K562 (cell line): ENCODE results near the gene PTPN13. TPM values are rescaled to one million over a fixed set of nuclear protein-coding genes. Genes with fewer than 3 reads are reported as not detected.

ENCODE experiments used
- ATAC-seq: fragments of 200-7000 bp; cut with Tn5 transposase; 3 replicates; pipeline ENCODE4 v1.9.1; 2020; ENCODE audit warnings: moderate library complexity
- BruUV-seq: library from RNA; stranded (reverse); fragments of 400-500 nt; replicated peaks from 2 replicates; lab custom pipeline; 2021; lab: Mats Ljungman, UMichigan
- CTCF ChIA-PET: fragments of 300-600 bp; formaldehyde crosslinking; extraction: SDS; loops from one replicate; lab custom pipeline; 2021; ENCODE audit warnings: low intra/inter-chr PET ratio; lab: Yijun Ruan, JAX
- POLR2A ChIA-PET: fragments of 300-600, 350-650 bp; sonication (Branson Sonifier 250); formaldehyde crosslinking; extraction: SDS; loops from one replicate; lab custom pipeline; 2021; ENCODE audit warnings: antibody characterized with exemption, inconsistent platforms; lab: Yijun Ruan, JAX
- DNase-seq, 4 experiments: peaks; one replicate each; pipeline versions ENCODE4 v3.0.0 to v3.0.0-alpha.2; 2011 to 2018; ENCODE audit warnings: low spot score in 3 of 4, mixed read lengths in 3 of 4; ENCODE audit errors: extremely low read depth in 1 of 4
- FAIRE-seq: peaks from 2 replicates; lab custom pipeline; 2011; peaks lifted over from hg19 to GRCh38; lab: Jason Lieb, UNC
- H2AFZ ChIP-seq: 2 replicates; pipeline ENCODE4 v1.6.0; 2011; ENCODE audit warnings: low read depth, low read length, control low read depth, inconsistent platforms
- H3K27ac ChIP-seq: fragments of 200-600 bp; 3 replicates; pipeline ENCODE4 v1.8.0; 2011; ENCODE audit warnings: low read depth, mild to moderate bottlenecking, control low read depth, inconsistent platforms, low read length, moderate library complexity, mixed read lengths; ENCODE audit errors: extremely low read depth
- H3K27me3 ChIP-seq, 2 experiments: fragments of 300-600 bp in 1 of 2; 2 replicates in 1 of 2; 3 replicates in 1 of 2; pipeline versions ENCODE4 v1.6.0 to v1.8.0; 2011; ENCODE audit warnings: inconsistent platforms in 2 of 2, low read length in 2 of 2, mild to moderate bottlenecking in 1 of 2, mixed read lengths in 1 of 2, moderate library complexity in 1 of 2; ENCODE audit not compliant: control insufficient read depth in 2 of 2, insufficient read depth in 2 of 2
- H3K36me3 ChIP-seq: fragments of 300-600 bp; 3 replicates; pipeline ENCODE4 v1.8.0; 2011; ENCODE audit warnings: mild to moderate bottlenecking, low read length, inconsistent platforms; ENCODE audit not compliant: control insufficient read depth, insufficient read depth
- H3K4me1 ChIP-seq, 2 experiments: fragments of 200-600 bp in 1 of 2; replicated peaks in 1 of 2; 2 replicates in 1 of 2; 3 replicates in 1 of 2; pipeline versions ENCODE4 v1.5.1 to v1.8.0; 2011; ENCODE audit warnings: inconsistent platforms in 2 of 2, low read length in 2 of 2, mild to moderate bottlenecking in 1 of 2, mixed read lengths in 1 of 2, moderate library complexity in 1 of 2; ENCODE audit not compliant: control insufficient read depth in 2 of 2, insufficient read depth in 2 of 2
- H3K4me2 ChIP-seq: 2 replicates; pipeline ENCODE4 v1.6.1; 2011; ENCODE audit warnings: low read length, control low read depth, inconsistent platforms, mixed read lengths; ENCODE audit not compliant: insufficient read depth
- H3K4me3 ChIP-seq: fragments of 200-600 bp; sonication (generic), shearing (Covaris generic); 2 replicates; pipeline ENCODE4 v1.5.1; 2016; ENCODE audit warnings: control low read depth, inconsistent platforms
- H3K79me2 ChIP-seq: fragments of 200-600 bp; 3 replicates; pipeline ENCODE4 v1.8.0; 2011; ENCODE audit warnings: low read length, inconsistent platforms; ENCODE audit not compliant: control insufficient read depth, insufficient read depth
- H3K9ac ChIP-seq, 2 experiments: 2 replicates each; pipeline versions ENCODE4 v1.6.0 to v1.6.1; 2011; ENCODE audit warnings: low read depth in 2 of 2, low read length in 2 of 2, control low read depth in 1 of 2, inconsistent platforms in 1 of 2, mild to moderate bottlenecking in 1 of 2, mixed read lengths in 1 of 2; ENCODE audit not compliant: insufficient read depth in 1 of 2
- H3K9me1 ChIP-seq: one replicate; pipeline ENCODE4 v1.6.0; 2011; ENCODE audit warnings: inconsistent platforms, mild to moderate bottlenecking, low read length, moderate library complexity; ENCODE audit not compliant: control insufficient read depth, insufficient read depth
- H3K9me3 ChIP-seq: replicated peaks from 2 replicates; pipeline ENCODE4 v1.5.1; 2011; ENCODE audit warnings: low read depth, low read length, inconsistent platforms; ENCODE audit not compliant: control insufficient read depth, insufficient read depth
- H4K20me1 ChIP-seq: replicated peaks from 2 replicates; pipeline ENCODE4 v1.6.1; 2011; ENCODE audit warnings: low read length, inconsistent platforms, mixed read lengths; ENCODE audit not compliant: control insufficient read depth, insufficient read depth
- DIDO1 ChIP-seq: fragments of 450-650 bp; IDR thresholded peaks from 2 replicates; pipeline ENCODE4 v1.6.1; 2016; ENCODE audit warnings: low read depth, missing biosample characterization, missing genetic modification characterization
- KLF6 ChIP-seq: fragments of 250-450 bp; sonication (Bioruptor Pico); IDR thresholded peaks from 2 replicates; pipeline ENCODE4 v1.4.0; 2020; ENCODE audit warnings: mild to moderate bottlenecking, moderate library complexity, borderline replicate concordance
- ZBTB40 ChIP-seq, 2 experiments: fragments of 450-650 bp in 1 of 2; sonication (generic) in 1 of 2; formaldehyde crosslinking in 1 of 2; IDR thresholded peaks; 2 replicates each; pipeline versions ENCODE4 v1.7.1 to v1.9.0; 2016 to 2022; ENCODE audit warnings: inconsistent platforms in 1 of 2, mild to moderate bottlenecking in 1 of 2, missing genetic modification reagents in 1 of 2
- WGBS: fragments of 100-300 bp; shearing (Covaris generic); methylation state at CpG from one replicate; pipeline ENCODE4 v1.1.6; 2016; ENCODE audit warnings: low coverage, mixed read lengths; ENCODE audit not compliant: insufficient coverage; ENCODE audit errors: missing lambda C conversion rate; 5-methylcytosine and 5-hydroxymethylcytosine counted together
- in situ Hi-C: fragments of 300-500 bp; cut with MboI; formaldehyde crosslinking; loops from 4 replicates; pipeline ENCODE4 v1.15.0; 2018; ENCODE audit warnings: inconsistent platforms, mixed read lengths
- intact Hi-C: fragments of 100-400 bp; cut with micrococcal nuclease; formaldehyde crosslinking; loops from 2 replicates; pipeline ENCODE4 v1.14.2; 2022
- polyA plus RNA-seq, 8 experiments: library from polyadenylated mRNA; depleted of rRNA in 4 of 8; stranded (reverse) in 5 of 8; unstranded in 3 of 8; fragments of >200 nt; fragmentation: Nextera tagmentation in 2 of 8; fragmentation: Illumina TruSeq in 1 of 8; extraction: Ambion mirVana in 2 of 8; extraction: Trizol in 1 of 8; gene quantifications; 2 replicates each; pipeline versions ENCODE4 v1.2.1 to v1.2.3, GENCODE V29; 2011 to 2014; ENCODE audit warnings: inconsistent platforms in 1 of 8, missing spikeins in 1 of 8
- total RNA-seq, 7 experiments: library from RNA; depleted of rRNA in 6 of 7; stranded (reverse); fragments of >200 nt in 6 of 7; fragmentation: Illumina TruSeq in 2 of 7; extraction: Trizol in 2 of 7; gene quantifications; 2 replicates each; pipeline versions ENCODE4 v1.2.1 to v1.2.3, GENCODE V29; 2011 to 2021; ENCODE audit warnings: low replicate concordance in 1 of 7
- TF ChIP-seq, protein P1 (sequence below): sonication (generic); formaldehyde crosslinking; IDR thresholded peaks from 2 replicates; pipeline ENCODE4 v1.8.1; 2023; ENCODE audit warnings: mild to moderate bottlenecking, missing genetic modification reagents

PTPN13 gene
- total and polyA plus RNA-seq, 9 of the 15 experiments (the other 6 are each of a cell fraction or from before 2014, with no cell fraction given), result 0.33 TPM; not detected in 8

GRCh38 chr4:86686741-86687140, 92.6 kb downstream of the PTPN13 start:
- Histone ChIP-seq H3K79me2 (no peaks in the 10 kb centered on the region), H3K9me1 (no peaks in the 10 kb centered on the region), H3K27me3 (no peaks in the 10 kb centered on the region), H3K9ac (no peak overlapping the region), H3K9me3 (no peaks in the 10 kb centered on the region)
- ChIA-PET POLR2A (interaction anchor here (0.6 kb wide), 1 partner anchor 9 kb away, joined by 3 read pairs; no protein-coding TSS in a partner anchor), CTCF (no interaction called here)
- no peak for FAIRE-seq
- BruUV-seq, result no TSS peak
- ATAC-seq, result no peak
- TF ChIP-seq ZBTB40 (IDR thresholded peaks at IDR 0.05), result no peak
- TF ChIP-seq ZBTB40 (CRISPR knock-in tag; IDR thresholded peaks at IDR 0.05), result no peak
- no peak for TF ChIP-seq KLF6 (CRISPR knock-in tag)
- TF ChIP-seq DIDO1 (tag), result no peak
- TF ChIP-seq, protein P1, sequence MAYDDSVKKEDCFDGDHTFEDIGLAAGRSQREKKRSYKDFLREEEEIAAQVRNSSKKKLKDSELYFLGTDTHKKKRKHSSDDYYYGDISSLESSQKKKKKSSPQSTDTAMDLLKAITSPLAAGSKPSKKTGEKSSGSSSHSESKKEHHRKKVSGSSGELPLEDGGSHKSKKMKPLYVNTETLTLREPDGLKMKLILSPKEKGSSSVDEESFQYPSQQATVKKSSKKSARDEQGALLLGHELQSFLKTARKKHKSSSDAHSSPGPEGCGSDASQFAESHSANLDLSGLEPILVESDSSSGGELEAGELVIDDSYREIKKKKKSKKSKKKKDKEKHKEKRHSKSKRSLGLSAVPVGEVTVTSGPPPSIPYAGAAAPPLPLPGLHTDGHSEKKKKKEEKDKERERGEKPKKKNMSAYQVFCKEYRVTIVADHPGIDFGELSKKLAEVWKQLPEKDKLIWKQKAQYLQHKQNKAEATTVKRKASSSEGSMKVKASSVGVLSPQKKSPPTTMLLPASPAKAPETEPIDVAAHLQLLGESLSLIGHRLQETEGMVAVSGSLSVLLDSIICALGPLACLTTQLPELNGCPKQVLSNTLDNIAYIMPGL (CRISPR knock-in tag), result no peak
- TF ChIP-seq, all 486 proteins: peak for 0
- H4K20me1 ChIP-seq, result no peaks in the 10 kb centered on the region
- H3K4me2 ChIP-seq, result no peak overlapping the region
- 0% methylated on average over 3 of the region's 3 CpGs for WGBS
- H3K4me3 ChIP-seq, result no peak overlapping the region
- H3K27ac ChIP-seq, result no peak overlapping the region
- intact Hi-C loops, result no loop called here
- H2AFZ ChIP-seq, result no peak overlapping the region
- H3K36me3 ChIP-seq, result no peaks in the 10 kb centered on the region
- no peaks in the 10 kb centered on the region for H3K4me1 ChIP-seq
- in situ Hi-C loops, result no loop called here
- no peak for DNase-seq
